Left renal cortex interstitium (tissue), 4 donors: ENCODE results near the gene ELOVL7. TPM values are rescaled to one million over a fixed set of nuclear protein-coding genes. Genes with fewer than 3 reads are reported as not detected.
"Not testable (repeated sequence)": the region's sequence is repeated elsewhere in the genome, so short reads cannot be mapped to it uniquely, and the experiment has no call there.

Source experiments
- DNase-seq, 4 donors: peaks; one replicate each; pipeline ENCODE4 v3.0.0-alpha.2; 2013; ENCODE audit warnings: low read depth in 4 of 4, low spot score in 2 of 4, missing footprints in 1 of 4
- polyA plus RNA-seq, 4 donors: library from polyadenylated mRNA; unstranded; fragments of 120-200 nt; gene quantifications; one replicate each; pipeline ENCODE4 v1.2.1, GENCODE V29; 2013; ENCODE audit not compliant: insufficient read length in 4 of 4

ELOVL7 gene
- polyA plus RNA-seq, 4 donors, result 12.9 to 20.8 (median 17.0) TPM

- no peak for DNase-seq
These were observed 124.7 kb downstream of the ELOVL7 start for GRCh38 chr5:60719329-60719728.

DNA sequence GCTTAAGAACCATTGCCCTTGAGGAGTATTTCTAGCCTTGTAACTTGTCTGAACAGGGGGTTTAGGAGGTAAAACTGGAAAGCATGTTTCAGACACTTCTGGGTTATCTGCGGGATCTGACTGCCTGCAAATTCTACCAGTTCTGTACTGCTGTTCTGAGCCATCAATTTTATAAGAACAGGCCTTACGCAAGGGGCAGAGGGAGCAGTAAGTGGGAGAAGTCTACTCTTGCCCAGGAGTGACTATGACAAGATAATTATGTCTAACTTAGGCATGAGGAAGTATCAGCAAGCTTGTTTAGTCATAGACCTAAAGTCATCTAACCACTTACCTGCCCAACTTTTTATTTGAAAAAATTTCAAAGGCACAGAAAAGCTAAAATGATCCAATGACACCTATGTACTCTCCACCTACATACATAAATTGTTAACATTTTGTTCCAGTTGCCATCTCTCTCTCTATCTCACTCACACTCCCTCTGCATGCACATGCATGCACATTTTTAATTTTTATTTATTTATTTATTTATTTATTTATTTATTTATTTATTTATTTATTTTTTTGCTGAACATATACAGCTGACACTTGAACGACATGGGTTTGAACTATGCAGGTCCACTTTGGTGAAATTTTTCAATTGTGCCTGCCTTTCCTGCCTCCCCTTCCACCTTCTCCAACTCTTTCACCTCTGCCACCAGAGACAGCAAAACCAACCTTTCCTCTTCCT, 125.7 kb downstream of the ELOVL7 start:
- no peak for DNase-seq

GRCh38 chr5:60715201-60715928, 128.7 kb downstream of the ELOVL7 start:
- DNase-seq, result not testable (repeated sequence)

- no peak for DNase-seq
These were observed 131.1 kb downstream of the ELOVL7 start for GRCh38 chr5:60712950-60713349.

DNA sequence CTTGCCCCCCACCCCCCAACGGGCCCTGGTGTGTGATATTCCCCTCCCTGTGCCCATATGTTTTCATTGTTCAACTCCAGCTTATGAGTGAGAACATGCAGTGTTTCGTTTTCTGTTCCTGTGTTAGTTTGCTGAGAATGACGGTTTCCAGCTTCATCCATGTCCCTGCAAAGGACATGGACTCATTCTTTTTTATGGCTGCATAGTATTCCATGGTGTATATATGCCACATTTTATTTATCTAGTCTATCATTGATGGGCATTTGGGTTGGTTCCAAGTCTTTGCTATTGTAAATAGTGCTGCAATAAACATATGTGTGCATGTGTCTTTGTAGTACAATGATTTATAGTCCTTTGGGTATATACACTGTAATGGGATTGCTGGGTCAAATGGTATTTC, 132.2 kb downstream of the ELOVL7 start:
- not testable (repeated sequence) for DNase-seq

GRCh38 chr5:60710362-60710761, 133.7 kb downstream of the ELOVL7 start:
- no peak for DNase-seq

DNA sequence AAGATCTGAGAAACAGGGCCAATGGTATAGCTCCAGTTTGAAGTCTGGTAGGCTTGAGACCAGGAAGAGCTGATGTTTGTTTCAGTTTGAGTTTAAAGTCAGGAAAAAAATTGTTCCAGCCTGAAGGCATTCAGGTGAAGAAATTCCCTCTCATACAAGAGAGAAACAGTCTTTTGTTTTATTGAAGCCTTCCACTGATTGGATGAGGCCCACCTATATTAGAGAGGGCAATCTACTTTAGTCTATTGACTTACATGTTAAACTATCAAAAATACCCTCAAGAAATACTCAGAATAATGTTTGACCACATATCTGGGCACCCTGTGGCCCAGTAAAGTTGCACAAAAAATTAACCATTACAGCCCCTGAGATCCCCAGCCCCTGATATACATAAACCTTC, 138.9 kb downstream of the ELOVL7 start:
- DNase-seq, result no peak

GRCh38 chr5:60703944-60704343, 140.1 kb downstream of the ELOVL7 start:
- no peak for DNase-seq

Other genes starting within 250 kb of the ELOVL7 start
- 10 to 100 TPM; 23.8 to 29.0 (median 26.9) TPM for gene DEPDC1B, start 144.1 kb downstream of the ELOVL7 start, polyA plus RNA-seq
- gene ERCC8, start 100.8 kb upstream of the ELOVL7 start, polyA plus RNA-seq, result 10 to 100 TPM; 22.5 to 25.5 (median 24.9) TPM
- 10 to 100 TPM; 29.7 to 36.7 (median 33.3) TPM for gene NDUFAF2, start 100.9 kb upstream of the ELOVL7 start, polyA plus RNA-seq